Suprapubic skin (tissue), 4 donors: ENCODE data around the gene EDNRB. TPM values are rescaled to one million over a fixed set of nuclear protein-coding genes. Genes with fewer than 3 reads are reported as not detected.

ENCODE experiments used
- DNase-seq, 2 donors: peaks; one replicate each; pipeline ENCODE4 v3.0.0-alpha.2; 2019; ENCODE audit warnings: low spot score in 2 of 2
- H3K27ac ChIP-seq: fragments of 200-600 bp; sonication (generic); one replicate; pipeline ENCODE4 v1.5.1; 2019
- H3K27me3 ChIP-seq: fragments of 200-600 bp; sonication (generic); one replicate; pipeline ENCODE4 v1.5.1; 2019
- H3K36me3 ChIP-seq: fragments of 200-600 bp; sonication (generic); one replicate; pipeline ENCODE4 v1.5.1; 2019
- H3K4me1 ChIP-seq: fragments of 200-600 bp; sonication (generic); one replicate; pipeline ENCODE4 v1.5.1; 2019
- H3K4me3 ChIP-seq: fragments of 200-600 bp; sonication (generic); one replicate; pipeline ENCODE4 v1.5.1; 2019; ENCODE audit warnings: mild to moderate bottlenecking
- H3K9me3 ChIP-seq: fragments of 200-600 bp; sonication (generic); one replicate; pipeline ENCODE4 v1.5.1; 2019
- EP300 ChIP-seq: sonication (generic); formaldehyde crosslinking; IDR thresholded peaks from one replicate; pipeline ENCODE4 v1.6.1; 2017; ENCODE audit warnings: antibody characterized with exemption
- POLR2A ChIP-seq, 2 donors: fragments of 450-650 bp; IDR thresholded peaks; one replicate each; pipeline ENCODE4 v1.6.1; 2017; ENCODE audit warnings: antibody characterized with exemption in 2 of 2, mild to moderate bottlenecking in 2 of 2, moderate library complexity in 2 of 2
- POLR2AphosphoS5 ChIP-seq, 3 donors: sonication (generic); formaldehyde crosslinking; IDR thresholded peaks; one replicate each; pipeline ENCODE4 v1.6.1; 2017; ENCODE audit warnings: antibody characterized with exemption in 3 of 3
- WGBS: methylation state at CpG from one replicate; pipeline ENCODE4 v1.1.5; 2018; 5-methylcytosine and 5-hydroxymethylcytosine counted together
- total RNA-seq, 4 donors: library from RNA; depleted of rRNA; stranded (reverse); fragments of >200 nt; gene quantifications; one replicate each; pipeline ENCODE4 v1.1.0, GENCODE V29; 2016
- TF ChIP-seq, protein P1 (sequence below), 2 donors: fragments of 200-600 bp in 1 of 2; fragments of 450-650 bp in 1 of 2; sonication (generic) in 1 of 2; IDR thresholded peaks; one replicate each; pipeline ENCODE4 v1.5.1; 2016 to 2019; ENCODE audit warnings: antibody characterized with exemption in 2 of 2, mild to moderate bottlenecking in 1 of 2, moderate library complexity in 1 of 2

EDNRB gene
- total RNA-seq, 4 donors from 2014 or later: 22.9 to 35.2 (median 26.8) TPM

DNA sequence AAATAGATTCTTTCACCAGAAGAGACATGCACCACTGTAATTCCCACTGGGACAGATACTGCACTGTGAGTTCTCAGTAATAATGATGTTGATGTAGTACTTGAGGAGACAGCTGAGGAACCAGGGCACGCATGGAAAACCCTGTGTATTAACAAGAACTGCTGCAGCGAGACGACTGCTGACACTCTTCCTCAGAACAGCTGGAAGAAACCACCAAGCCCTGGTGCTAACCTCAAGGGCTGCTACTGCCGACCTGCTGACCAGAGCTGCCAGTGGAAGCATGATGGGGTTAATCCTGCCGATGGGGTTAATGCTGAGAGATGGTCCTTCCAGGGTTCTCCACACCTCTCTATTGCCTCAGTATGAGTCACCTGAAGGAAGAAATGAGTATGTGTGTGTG lies 45.6 kb downstream of the EDNRB start:
- DNase-seq: no peak
- H3K36me3 ChIP-seq: no peaks in the 10 kb centered on the region
- TF ChIP-seq POLR2A (IDR thresholded peaks at IDR 0.05) (no peak), EP300 (no peak), POLR2AphosphoS5 (IDR thresholded peaks at IDR 0.05) (no peak)
- TF ChIP-seq, protein P1, sequence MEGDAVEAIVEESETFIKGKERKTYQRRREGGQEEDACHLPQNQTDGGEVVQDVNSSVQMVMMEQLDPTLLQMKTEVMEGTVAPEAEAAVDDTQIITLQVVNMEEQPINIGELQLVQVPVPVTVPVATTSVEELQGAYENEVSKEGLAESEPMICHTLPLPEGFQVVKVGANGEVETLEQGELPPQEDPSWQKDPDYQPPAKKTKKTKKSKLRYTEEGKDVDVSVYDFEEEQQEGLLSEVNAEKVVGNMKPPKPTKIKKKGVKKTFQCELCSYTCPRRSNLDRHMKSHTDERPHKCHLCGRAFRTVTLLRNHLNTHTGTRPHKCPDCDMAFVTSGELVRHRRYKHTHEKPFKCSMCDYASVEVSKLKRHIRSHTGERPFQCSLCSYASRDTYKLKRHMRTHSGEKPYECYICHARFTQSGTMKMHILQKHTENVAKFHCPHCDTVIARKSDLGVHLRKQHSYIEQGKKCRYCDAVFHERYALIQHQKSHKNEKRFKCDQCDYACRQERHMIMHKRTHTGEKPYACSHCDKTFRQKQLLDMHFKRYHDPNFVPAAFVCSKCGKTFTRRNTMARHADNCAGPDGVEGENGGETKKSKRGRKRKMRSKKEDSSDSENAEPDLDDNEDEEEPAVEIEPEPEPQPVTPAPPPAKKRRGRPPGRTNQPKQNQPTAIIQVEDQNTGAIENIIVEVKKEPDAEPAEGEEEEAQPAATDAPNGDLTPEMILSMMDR (IDR thresholded peaks at IDR 0.05): no peak
- no peak overlapping the region for H3K27ac ChIP-seq
- H3K4me1 ChIP-seq: no peaks in the 10 kb centered on the region
- H3K4me3 ChIP-seq: no peak overlapping the region
- H3K27me3 ChIP-seq: no peaks in the 10 kb centered on the region
- 75% methylated on average over 5 of the region's 5 CpGs for WGBS
- no peaks in the 10 kb centered on the region for H3K9me3 ChIP-seq

DNA sequence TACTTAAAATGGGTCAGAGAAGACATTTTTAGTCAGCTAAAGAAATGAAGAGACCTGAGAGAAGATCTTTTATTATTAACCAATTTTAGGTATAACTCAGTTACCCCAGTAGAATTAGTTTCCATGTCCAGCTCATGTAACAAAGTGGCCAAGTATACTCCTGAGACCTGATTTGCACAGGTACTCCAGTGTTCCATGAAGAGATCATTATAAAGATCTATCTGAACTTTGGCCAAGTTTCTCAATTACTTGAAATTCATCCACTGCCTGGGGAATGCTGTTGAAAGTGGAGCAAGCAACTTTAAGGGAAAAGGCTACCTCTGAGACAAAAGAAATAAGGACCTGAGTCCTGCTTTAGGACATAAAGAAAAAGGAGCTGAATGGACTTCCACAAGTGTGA lies 47.0 kb downstream of the EDNRB start:
- Histone ChIP-seq H3K4me3 (no peak overlapping the region), H3K27ac (no peak overlapping the region), H3K9me3 (no peaks in the 10 kb centered on the region), H3K27me3 (no peaks in the 10 kb centered on the region), H3K36me3 (no peaks in the 10 kb centered on the region), H3K4me1 (no peaks in the 10 kb centered on the region)
- DNase-seq: no peak
- TF ChIP-seq POLR2AphosphoS5 (IDR thresholded peaks at IDR 0.05): no peak
- no peak for TF ChIP-seq EP300
- TF ChIP-seq, protein P1 (IDR thresholded peaks at IDR 0.05): no peak
- TF ChIP-seq POLR2A (IDR thresholded peaks at IDR 0.05): no peak

- TF ChIP-seq EP300 (no peak), POLR2AphosphoS5 (IDR thresholded peaks at IDR 0.05) (no peak), POLR2A (IDR thresholded peaks at IDR 0.05) (no peak)
- TF ChIP-seq, protein P1 (IDR thresholded peaks at IDR 0.05): no peak
- Histone ChIP-seq H3K4me1 (no peaks in the 10 kb centered on the region), H3K36me3 (no peaks in the 10 kb centered on the region), H3K4me3 (no peak overlapping the region), H3K9me3 (no peaks in the 10 kb centered on the region), H3K27me3 (no peaks in the 10 kb centered on the region), H3K27ac (no peak overlapping the region)
- DNase-seq: no peak
- WGBS: 90% methylated on average over 1 of the region's 1 CpG
Observed at GRCh38 chr13:77868717-77869116, 49.9 kb downstream of the EDNRB start.

GRCh38 chr13:77866971-77867370 lies 51.7 kb downstream of the EDNRB start:
- no peak for DNase-seq
- Histone ChIP-seq H3K27ac (no peak overlapping the region), H3K36me3 (no peaks in the 10 kb centered on the region), H3K27me3 (no peaks in the 10 kb centered on the region), H3K9me3 (no peaks in the 10 kb centered on the region), H3K4me3 (no peak overlapping the region), H3K4me1 (no peaks in the 10 kb centered on the region)
- TF ChIP-seq POLR2A (IDR thresholded peaks at IDR 0.05) (no peak), EP300 (no peak), POLR2AphosphoS5 (IDR thresholded peaks at IDR 0.05) (no peak)
- TF ChIP-seq, protein P1 (IDR thresholded peaks at IDR 0.05): no peak

- no peaks in the 10 kb centered on the region for H3K27me3 ChIP-seq
- H3K27ac ChIP-seq: no peak overlapping the region
- whole genome bisulfite sequencing: 76% methylated on average over 3 of the region's 3 CpGs
- no peaks in the 10 kb centered on the region for H3K9me3 ChIP-seq
- no peak overlapping the region for H3K4me3 ChIP-seq
- TF ChIP-seq POLR2A (IDR thresholded peaks at IDR 0.05) (no peak), EP300 (no peak), POLR2AphosphoS5 (IDR thresholded peaks at IDR 0.05) (no peak)
- TF ChIP-seq, protein P1 (IDR thresholded peaks at IDR 0.05): no peak
- H3K4me1 ChIP-seq: peaks cover 3% of the 10 kb centered on the region
- no peaks in the 10 kb centered on the region for H3K36me3 ChIP-seq
- no peak for DNase-seq
Observed at GRCh38 chr13:77865622-77866021, 53.0 kb downstream of the EDNRB start.
